GM18873 (cell line): ENCODE measurements around the gene COBLL1.
"Not testable (repeated sequence)": the region's sequence is repeated elsewhere in the genome, so short reads cannot be mapped to it uniquely, and the experiment has no call there.

Source experiments
- ATAC-seq: cut with Tn5 transposase; IDR thresholded peaks from one replicate; pipeline ENCODE4 v1.9.1; 2021; ENCODE audit warnings: mild to moderate bottlenecking, moderate library complexity, moderate number of reproducible peaks; ENCODE audit not compliant: unreplicated experiment, low FRiP score

The COBLL1 gene

DNA sequence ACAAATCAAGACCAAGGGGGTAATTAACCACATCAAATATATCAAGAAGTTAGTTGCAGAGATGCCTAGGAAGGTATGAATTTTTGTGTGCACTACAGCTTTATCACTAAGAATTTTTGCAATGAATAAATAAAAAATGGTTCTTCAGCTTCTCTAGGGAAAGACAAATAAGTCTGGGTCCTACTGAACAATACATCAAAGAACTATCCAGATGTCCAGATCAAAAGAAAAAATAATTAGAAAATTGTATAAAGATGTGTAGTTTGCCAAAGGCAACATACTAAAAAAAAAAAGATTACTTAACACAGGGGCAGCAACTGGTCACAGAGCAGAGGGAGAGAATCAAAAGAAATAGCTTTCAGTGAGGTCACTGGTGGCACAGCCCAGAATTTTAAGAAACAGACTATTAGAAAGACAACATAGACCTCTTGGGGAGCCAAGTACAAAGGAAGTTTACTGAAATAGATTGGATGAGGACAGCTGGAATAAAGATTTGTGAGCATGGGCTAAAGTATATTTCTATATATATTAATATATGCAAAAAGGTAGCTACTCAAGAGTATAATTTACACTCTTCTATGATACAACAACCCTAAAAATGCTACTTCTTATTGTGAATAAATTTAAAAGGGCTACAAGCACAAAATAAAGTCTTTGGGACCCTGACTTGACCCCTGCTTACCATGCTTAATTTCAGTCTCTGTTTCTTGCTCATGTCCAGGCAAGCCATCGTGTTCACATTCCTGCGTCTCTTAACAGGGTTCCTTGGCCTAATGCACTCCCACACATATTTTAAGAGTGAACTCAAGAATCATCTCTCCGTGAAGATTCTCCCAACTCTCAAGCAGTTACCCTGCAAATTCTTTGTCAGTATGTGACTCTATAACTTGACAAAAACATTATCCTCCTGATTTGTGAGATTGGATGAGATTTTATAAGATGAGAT, 121.4 kb downstream of the COBLL1 start:
- ATAC-seq, result no peak

DNA sequence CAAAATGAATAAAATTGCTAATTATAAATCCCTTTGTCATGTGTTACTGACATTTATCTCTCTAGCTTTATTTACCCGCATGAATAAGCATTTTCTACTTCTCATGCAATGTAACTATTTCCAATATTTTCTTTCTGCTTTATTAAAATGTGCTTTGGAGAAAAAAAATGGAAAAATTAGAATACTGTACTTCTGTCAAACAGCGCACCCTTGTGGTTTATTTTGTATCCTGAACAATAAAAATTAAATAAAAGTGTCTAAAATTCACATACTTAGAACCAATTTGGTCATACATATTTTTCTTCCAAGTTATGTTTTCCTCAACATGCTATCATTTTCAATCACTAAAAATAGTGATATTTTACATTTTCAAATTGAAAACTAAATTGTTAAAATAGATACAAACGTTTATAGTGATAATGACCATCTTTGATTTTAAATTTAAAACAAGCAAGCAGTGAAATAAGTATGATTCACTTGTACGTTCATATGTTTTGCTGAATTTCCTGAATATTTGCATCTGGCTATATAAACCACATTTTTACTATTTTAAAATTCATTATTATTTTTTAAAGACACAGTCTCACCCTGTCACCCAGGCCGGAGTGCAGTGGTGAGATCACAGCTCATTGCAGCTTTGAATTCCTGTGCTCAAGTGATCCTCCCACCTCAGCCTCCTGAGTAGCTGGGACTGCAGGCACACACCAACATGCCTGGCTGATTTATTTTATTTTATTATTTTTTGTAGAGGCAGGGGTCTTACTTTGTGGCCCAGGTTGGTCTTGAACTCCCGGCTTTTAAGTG, 124.4 kb downstream of the COBLL1 start:
- ATAC-seq, result no peak

DNA sequence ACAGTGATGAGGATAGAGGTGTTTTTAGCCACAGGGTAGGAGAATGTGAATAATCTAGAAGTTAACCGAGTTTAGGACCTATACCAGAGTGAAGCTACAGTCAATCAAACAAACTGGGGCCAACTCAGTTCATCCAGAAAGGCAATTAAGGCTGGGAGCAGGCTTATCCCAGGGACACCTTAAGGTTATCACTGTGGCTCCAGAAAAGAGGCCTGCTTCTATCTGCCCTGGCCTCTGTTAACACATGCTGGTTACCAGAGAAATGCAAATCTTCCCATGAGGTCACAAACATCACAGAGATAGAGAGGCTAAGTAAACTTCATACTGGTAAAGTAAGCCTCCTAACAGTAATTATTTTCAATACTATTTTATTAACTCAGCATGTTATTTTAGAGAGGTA, 127.2 kb downstream of the COBLL1 start:
- ATAC-seq, result no peak

DNA sequence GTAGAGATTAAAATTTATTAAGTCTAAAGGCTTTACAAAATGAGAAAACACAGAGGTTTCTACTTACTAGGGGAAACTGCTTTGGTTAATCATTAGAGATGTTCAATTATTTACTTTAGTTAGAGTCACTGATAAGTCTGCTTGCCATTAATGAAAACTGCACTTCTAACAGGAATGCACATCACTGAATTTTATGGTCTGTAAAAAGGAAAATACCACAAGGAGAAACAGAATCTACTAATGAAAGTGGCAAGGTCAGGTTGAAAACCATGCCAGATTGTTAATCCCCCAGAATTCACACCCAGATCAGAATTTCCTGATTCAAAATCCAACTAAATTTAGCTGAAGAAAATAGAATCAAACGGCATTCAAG, 129.9 kb downstream of the COBLL1 start:
- ATAC-seq, result no peak

DNA sequence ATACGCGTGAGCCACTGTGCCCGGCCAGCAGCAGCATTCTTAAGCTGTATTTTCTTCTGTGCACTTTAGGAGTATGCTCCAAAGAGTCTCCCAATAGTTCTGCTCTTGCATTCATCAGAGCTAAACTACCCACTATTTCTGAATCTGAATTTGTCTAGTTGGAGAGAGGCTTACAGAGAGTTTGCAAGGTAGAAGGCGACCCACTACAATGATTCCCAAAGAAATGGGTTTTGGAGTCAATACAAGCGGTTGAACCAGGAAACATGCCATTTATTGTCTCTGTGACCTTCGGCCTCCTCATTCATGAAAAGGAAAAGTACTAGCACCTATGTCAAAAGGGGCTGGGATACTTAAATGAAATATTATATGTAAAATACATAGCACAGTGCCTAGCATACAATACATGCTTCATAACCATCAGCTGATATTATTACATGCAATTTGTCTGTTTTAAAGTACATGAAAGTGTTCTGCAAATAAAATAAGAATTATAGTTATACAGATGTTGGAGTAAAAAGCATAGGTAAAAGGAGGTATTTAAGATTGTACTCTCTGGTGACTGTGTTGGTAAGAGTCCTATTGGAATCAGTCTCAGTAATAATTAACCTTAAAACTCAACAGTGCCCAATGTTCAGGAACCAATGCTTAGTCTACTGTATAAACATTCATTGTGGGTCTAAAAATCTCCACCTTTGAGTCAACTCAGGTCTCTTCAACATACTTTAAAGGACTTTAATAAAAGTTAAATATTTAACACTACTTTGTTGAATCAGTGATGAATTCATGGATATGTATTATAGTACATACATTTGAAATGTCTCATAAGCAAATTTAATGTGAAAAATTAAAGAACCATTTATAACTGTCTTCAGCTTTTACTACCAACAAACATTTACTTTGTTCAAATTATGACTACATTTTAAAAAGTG, 130.5 kb downstream of the COBLL1 start:
- no peak for ATAC-seq

DNA sequence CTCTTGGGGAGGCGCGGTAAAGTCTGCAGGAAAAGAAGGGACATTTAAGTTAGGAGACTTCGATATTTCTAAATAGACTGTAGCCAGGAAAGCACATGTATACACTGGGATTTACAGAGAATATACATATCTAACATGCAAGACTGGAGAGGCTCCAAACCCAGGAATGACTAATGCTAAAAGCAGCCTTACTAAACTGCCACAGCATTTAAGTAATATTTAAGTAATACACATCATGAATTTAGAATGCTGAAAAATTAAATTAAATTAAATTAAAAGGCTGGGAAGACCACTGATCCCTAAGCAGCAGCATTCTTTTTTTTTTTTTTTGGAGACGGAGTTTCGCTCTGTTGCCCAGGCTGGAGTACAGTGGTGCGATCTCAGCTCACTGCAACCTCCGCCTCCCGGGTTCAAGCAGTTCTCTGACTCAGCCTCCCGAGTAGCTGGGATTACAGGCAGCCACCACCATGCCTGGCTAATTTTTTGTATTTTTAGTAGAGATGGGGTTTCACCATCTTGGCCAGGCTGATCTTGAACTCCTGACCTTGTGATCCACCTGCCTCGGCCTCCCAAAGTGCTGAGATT, 131.3 kb downstream of the COBLL1 start:
- ATAC-seq, result not testable (repeated sequence)

DNA sequence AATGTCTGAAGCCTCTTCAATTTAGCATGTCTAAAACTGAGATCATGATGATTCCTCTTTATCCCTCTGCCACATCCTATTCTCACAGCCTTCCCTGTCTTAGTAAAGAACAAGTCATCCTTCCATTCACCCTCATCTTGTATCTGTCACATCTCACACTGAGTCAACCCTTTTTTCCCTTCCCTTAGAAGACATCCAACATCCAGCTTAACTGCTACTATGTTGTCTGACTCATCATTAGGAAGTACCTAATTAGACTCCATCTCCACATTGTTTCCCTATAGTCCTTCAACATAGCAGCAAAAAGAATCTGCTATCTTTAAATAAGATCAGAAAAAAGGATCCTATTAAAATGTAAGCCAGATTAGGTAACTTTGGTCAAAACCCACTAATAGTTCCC, 135.1 kb downstream of the COBLL1 start:
- no peak for ATAC-seq

DNA sequence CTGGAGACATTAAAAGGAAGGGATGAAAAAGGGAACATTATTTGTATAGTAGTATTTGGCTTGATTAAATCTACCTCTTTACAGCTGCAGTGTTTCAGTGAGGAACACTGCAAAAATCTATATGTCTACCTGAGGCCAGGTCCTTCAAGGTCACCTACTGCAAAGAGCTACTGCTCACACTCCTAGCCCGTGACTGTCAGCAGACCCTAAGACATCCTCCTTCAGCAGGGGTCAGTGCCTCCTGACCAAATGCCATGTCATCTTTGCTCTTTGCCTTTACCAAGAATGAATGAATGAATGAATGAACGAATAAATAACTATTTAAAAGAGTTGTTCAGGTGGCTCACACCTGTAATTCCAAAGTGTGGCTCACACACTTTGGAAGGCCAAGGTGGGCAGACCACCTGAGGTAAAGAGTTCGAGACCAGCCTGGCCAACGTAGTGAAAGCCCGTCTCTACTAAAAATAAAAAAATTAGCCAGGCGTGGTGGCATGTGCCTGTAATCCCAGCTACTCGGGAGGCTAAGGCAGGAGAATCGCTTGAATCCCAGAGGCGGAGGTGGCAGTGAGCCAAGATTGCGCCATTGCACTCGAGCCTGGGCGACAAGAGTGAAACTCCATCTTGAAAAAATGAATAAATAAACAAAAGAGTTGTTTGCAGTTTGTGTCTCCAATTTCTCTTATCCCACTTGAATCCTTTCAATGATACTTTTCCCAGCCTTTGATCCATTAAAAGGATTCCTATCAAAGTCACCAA, 136.0 kb downstream of the COBLL1 start:
- ATAC-seq, result no peak

DNA sequence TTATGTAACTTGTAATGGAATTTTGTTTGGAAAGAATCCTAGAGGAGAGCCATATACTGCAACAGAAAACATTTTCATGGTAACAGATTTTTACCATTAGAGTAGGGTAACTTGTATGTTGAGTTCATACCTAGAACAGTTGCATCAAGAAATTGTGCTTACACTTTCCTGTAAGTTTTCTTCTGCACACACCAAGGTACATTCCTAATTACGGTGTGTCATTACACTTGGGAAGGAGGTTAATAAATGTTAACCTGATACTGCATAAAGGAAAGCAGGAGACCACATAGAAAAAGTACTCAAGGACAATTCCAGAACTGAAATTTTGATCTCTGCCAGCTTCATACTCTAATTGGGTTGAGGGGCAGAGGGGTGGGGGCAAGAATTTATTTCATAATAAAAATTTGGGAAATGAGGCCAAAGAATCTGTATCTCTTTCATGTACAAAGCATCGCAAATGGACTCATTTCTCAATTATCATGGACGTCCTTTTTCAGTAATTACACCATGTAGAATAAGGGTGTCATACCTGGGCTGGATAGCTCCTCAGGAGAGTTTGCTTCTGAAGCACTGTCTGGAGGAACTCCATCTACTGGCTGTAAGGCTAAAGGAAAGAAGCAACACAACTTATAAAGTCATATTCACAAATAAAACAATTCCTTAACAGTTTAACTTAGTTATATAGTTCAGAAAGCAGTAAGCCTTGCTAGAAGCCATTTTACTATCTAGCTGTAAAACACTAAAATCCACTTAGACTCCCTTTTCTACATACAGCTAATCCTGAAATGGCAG, 137.5 kb downstream of the COBLL1 start:
- no peak for ATAC-seq

DNA sequence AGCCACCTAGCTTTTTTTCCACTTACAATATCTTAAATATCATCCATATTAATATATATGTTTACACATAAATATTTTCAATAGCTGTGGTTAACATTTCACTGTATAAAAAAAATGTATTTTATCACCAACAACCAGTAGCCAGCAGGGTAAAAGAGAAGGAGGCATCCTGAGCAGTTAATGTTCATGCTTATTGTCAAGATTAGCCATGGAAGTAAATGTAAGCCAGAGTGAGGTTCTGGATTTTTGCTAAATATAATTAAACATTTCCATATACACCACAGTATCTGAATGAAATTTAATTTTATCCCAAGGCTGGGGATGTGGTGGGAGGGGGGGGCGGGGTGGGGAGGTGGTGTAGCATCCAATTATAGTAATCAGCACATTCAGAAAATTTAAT, 140.1 kb downstream of the COBLL1 start:
- ATAC-seq, result no peak

DNA sequence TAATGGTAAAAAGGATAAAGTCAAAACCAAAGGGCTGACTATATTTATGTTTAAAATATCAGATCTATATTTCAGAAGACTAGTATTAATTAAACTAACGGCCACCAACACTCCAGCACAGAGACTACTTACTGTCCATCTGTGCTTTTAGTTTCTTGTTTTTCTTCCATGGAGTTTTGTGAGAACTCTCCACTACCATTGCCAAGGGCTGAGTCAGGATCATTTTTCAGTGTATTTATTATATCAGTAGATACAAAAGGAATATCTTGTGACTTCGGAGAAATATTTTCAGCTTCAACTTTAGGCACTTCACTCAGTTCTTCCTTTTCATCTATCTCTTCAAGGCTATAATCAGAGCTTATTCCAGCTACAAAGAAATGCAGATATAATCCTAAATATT, 141.2 kb downstream of the COBLL1 start:
- no peak for ATAC-seq

DNA sequence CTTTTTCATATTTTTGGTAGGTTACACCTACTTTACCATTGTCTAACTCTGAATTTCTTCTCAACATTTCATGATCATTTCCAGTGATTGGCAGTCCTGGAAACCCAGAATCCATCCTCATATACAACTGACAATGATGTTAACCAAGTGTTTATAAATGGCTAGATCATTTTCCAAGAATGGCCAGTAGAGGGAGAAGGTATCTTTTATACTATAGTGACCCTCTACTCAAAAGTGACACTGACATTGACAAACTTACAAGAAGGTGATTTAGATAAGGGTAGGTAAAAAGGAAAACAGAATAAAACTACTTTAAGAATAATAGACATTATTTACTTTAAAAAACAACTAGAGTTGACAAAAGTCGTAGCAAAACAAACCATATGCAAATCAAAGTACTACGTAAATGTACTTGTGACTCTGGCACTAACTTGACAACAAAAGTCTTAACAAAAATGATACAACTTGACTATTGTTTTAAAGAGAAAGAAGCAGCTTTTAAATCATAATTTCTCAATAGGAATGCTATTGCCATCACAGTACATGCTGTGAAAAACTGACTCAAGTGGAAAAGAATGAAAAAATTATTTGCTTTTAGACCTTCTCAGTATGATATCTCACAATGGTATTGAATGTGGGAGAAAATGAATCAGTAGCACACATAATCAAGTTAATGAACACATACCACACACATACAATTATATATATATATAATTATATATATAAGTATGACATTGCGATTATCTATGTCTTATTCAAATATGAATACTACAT, 143.7 kb downstream of the COBLL1 start:
- no peak for ATAC-seq

DNA sequence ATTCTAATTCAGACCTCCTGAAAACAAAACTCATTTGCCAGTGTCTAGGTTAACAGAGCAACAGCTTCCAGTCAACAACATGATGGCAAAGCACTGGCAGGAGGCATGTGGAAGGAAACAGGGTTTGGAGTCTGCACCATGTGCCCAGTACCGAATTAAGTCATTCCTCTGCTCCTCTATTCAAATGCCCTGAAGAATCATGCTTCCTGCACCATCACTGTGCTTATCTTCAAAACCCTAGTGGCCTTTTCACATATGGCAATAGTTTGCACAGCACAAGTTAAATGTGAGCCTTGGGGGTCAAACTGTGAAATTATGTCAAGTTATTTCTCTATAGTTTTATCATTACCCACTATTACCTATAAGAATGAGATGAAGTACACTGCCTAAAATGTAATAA, 145.0 kb downstream of the COBLL1 start:
- no peak for ATAC-seq

DNA sequence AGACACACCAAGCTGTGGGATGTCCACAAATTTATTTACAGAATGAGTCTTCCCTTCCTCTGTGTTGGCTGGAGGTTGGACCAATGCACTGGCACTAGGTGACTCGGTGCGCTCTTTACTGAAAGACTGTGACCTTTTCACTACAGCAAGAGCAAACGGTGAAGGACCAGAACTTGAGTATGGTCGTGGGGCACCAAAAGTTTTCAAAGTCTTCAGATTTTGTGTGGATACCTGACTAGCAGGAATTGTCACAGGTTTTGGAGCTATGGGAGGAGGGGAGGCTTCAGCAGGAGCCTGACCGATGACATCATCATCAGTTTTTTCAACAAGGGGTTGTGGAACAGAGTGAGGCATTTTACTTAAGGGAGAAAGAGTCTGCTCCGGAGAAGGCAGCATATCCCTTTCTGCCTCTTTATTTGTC, 147.3 kb downstream of the COBLL1 start:
- ATAC-seq, result no peak

DNA sequence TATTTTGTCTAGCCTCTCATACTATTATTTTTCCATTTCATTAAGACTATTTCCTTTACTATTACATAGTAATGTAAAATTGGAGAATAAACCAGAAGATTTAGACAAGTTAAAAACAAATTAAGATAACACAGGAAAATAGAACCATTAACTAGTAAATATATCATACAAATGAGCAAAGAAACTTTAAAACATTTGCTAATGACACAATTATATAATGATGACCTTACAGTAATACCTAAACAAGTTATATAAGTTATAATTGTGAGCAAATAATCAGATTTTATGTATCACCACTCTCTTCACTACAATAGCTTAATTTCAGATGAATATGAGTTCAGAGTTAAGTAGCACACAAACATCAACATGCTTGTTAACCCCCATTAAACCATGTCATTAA, 147.8 kb downstream of the COBLL1 start:
- no peak for ATAC-seq

DNA sequence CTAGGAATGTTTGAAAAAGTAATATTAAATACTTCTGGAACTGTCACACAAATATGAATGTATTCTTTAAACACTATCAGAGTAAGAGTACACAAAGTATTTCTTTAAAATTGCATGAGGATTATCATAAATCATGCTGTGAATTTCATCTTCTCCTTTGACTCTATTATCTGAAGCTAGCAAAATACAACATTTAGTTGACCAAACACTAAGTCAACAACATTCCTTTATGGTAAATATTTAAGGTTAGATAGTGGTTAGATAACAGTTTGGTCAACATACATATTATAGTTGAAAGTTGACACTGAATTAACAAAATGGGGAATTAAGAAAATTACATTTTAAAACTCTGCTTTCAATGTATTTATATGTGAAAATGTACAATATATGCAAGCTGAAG, 148.2 kb downstream of the COBLL1 start:
- no peak for ATAC-seq

DNA sequence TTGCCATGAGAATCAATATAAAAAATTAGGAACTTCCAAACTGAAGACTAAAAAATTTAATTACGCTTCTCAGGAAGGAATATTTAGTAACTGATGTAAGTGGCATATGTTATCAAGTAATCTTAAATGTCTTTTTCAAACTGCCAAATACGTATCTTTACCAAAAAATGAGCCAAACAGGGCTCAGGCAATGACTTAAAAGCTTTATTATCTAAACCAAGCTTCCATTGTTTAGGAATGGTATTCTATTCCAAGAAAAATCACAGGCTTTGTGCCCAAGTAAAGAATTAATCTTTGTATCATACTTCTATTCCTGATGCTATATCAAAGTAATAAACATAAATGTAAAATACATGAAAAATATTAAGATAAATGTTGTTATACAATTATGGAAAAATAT, 148.7 kb downstream of the COBLL1 start:
- no peak for ATAC-seq

DNA sequence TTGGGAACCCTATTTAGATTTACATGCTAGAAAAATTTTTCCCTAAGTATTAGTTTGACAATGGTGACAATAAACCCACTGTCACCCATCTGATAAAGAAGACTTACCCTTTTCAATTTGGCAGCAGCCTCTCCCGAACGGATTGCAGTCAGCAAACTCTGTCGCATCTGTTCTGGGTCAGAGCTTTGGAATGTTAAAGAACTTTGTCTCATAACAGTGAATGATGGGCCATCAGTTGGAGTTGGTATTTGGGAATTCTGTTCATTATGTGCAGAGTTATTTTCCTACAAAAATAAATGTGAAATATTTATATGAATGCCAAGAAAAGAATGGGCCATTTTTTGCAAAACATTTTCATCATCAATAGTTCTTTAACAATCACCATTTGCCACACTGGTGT, 149.5 kb downstream of the COBLL1 start:
- ATAC-seq, result no peak
